Effector memory CD4-positive, alpha-beta T cell (primary cell): ENCODE measurements around the gene KCNMB1.

ENCODE experiments used
- DNase-seq, 3 donors: peaks; one replicate each; pipeline ENCODE4 v3.0.0-alpha.2; 2020
- H3K27ac ChIP-seq: 2 replicates; pipeline ENCODE4 v1.7.0; 2013; ENCODE audit warnings: mild to moderate bottlenecking, low read length, moderate library complexity; ENCODE audit not compliant: insufficient read depth, poor library complexity, severe bottlenecking
- H3K27me3 ChIP-seq: replicated peaks from 2 replicates; pipeline ENCODE4 v1.7.0; 2013; ENCODE audit warnings: mild to moderate bottlenecking, low read length; ENCODE audit not compliant: insufficient read depth, control insufficient read depth, poor library complexity, severe bottlenecking
- H3K36me3 ChIP-seq: 2 replicates; pipeline ENCODE4 v1.7.0; 2013; ENCODE audit warnings: mild to moderate bottlenecking, low read length, moderate library complexity; ENCODE audit not compliant: control insufficient read depth, insufficient read depth
- H3K4me1 ChIP-seq: 2 replicates; pipeline ENCODE4 v1.7.0; 2013; ENCODE audit warnings: low read length, mild to moderate bottlenecking; ENCODE audit not compliant: control insufficient read depth, insufficient read depth, poor library complexity, severe bottlenecking
- H3K4me3 ChIP-seq: 2 replicates; pipeline ENCODE4 v1.7.0; 2013; ENCODE audit warnings: low read length, low read depth, mild to moderate bottlenecking; ENCODE audit not compliant: insufficient read depth, poor library complexity, severe bottlenecking
- H3K9me3 ChIP-seq: 2 replicates; pipeline ENCODE4 v1.7.0; 2013; ENCODE audit warnings: mild to moderate bottlenecking, low read length, moderate library complexity; ENCODE audit not compliant: control insufficient read depth

The KCNMB1 gene

DNA sequence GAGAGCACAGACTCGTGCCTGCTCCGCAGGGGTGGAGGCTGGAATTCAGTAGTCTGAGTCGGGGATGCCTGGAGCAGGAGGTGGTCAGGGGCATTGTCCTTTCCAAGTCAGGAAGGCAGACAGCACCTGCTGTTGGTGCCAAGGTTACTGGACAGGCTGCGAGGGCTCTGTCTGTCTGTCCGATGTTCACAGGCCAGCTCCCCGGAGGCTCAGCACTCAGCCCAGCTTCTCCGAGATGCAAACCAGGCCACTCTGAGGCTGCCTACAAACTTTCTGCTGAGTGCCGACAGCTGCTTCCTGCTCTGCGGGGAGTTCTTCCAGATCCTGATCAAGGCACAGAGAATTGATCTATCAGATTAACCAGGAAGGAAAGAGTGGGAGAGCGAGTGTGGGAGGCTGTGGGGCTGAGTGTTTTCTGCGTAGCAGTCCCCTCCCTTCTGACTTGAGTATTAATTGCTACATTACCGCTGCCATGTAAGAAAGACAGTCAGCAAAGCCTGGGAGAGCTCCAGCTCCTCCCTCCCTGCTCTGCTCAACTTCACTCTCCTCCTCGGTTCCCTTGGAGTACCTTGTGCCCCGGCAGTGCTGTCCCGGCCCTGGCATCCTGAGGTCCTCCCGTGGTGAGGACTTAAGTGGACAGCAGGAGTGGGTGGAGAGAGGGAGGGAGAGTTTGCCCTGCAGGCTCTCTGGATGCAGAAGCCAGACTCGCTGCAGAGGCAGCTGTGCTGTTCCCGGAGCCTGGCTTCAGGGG lies 36.0 kb downstream of the KCNMB1 start:
- no peak overlapping the region for H3K27ac ChIP-seq
- H3K36me3 ChIP-seq: no peaks in the 10 kb centered on the region
- peaks cover 5% of the 10 kb centered on the region for H3K27me3 ChIP-seq
- no peak overlapping the region for H3K4me3 ChIP-seq
- H3K4me1 ChIP-seq: no peaks in the 10 kb centered on the region
- DNase-seq: no peak
- H3K9me3 ChIP-seq: no peaks in the 10 kb centered on the region

DNA sequence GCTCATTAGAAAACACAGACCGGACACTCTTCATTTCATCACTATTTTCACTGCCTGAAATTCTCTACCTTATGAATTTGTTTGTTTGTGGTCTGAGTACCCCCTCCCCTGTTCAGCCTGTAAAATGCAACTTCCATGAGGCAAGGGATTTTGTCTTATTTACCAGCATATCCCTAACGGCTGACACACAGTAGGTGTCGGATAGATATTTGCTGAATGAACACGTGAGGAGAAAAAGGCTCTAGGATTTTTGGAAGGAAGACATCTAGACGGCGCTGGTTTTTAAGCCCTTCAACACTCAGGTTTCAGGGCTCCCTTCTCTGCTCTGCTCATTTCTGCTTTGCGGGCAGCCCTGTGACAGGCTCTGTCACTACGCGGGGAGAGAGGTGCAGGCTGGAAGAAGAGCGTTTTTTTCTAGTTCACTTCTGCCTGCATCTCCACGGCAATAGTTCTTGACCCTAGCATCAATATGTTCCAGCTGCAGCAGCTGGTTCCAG lies 41.0 kb downstream of the KCNMB1 start:
- H3K9me3 ChIP-seq: no peaks in the 10 kb centered on the region

DNA sequence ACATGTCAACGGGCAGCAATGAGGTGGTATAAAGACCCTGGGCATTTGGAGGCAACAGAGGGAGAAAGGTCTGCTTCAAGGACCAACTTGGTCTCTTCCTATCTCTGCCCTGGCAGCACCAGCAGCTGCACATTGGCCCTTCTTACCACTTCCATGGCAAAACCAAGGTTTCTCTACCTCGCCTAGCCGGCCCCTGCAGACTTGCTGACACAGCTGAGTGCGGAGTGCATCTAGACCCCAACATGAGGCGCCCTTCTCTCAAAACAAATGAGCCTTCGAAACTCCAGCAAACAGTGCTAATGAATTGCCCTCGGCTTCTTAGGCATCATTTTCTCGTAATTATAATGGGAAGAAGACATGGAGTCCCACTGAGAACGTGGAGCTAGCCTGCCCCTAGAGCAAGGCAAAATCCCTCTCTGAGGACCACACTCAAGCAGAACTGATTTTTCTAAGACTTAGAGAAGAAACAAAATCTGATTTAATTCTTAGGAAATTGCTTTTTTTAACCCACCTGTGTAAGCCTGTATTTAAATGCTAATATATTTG lies 42.1 kb downstream of the KCNMB1 start:
- H3K27ac ChIP-seq: no peak overlapping the region
- H3K27me3 ChIP-seq: no peaks in the 10 kb centered on the region

More for the DNA sequence above, 41.0 kb downstream of the KCNMB1 start:
- Histone ChIP-seq H3K27me3 (no peaks in the 10 kb centered on the region), H3K4me3 (no peak overlapping the region), H3K27ac (no peak overlapping the region), H3K4me1 (no peaks in the 10 kb centered on the region), H3K36me3 (no peaks in the 10 kb centered on the region)
- no peak for DNase-seq

DNA sequence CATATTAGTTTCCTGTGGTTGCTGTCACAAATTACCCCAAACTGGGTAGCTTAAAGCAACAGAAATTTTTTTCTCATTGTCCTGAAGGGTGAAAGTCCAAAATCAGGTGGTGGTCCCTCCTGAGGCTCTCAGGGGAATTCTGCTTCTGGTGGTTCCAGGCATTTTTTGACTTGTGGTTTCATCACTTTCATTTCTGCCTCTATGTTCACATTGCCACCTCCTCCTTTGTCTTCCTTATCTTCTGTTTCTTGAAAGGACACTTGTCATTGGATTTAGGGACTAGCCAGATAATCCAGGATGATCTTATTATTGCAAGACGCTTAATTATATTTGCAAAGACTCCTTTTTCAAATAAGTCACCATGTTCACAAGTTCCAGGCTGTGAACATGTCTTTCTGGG lies 43.2 kb downstream of the KCNMB1 start:
- H3K9me3 ChIP-seq: no peaks in the 10 kb centered on the region
- H3K27ac ChIP-seq: no peak overlapping the region
- H3K4me3 ChIP-seq: no peak overlapping the region
- no peaks in the 10 kb centered on the region for H3K27me3 ChIP-seq
- H3K4me1 ChIP-seq: no peaks in the 10 kb centered on the region
- DNase-seq: no peak
- no peaks in the 10 kb centered on the region for H3K36me3 ChIP-seq

More for the DNA sequence above, 42.1 kb downstream of the KCNMB1 start:
- Histone ChIP-seq H3K36me3 (no peaks in the 10 kb centered on the region), H3K9me3 (no peaks in the 10 kb centered on the region), H3K4me1 (no peaks in the 10 kb centered on the region), H3K4me3 (no peak overlapping the region)
- no peak for DNase-seq

DNA sequence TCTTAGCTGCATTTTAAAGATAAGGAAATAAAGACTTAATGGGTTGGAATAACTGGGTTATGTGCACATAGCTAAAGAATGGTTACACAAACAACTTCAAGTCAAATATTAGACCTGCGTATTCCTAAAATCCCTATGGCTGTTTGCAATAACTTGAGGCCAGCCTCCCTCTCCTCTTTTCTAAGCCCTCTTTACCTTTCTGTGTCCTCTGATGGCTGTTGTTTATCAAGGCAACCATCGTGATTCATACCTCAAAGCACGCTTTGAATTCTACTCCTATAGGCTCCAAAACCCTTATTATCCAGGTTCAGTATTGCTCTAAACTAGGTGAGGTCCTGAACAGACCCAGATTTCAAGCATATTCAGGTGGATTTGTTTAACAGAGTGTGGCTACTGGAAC lies 46.0 kb downstream of the KCNMB1 start:
- H3K27me3 ChIP-seq: no peaks in the 10 kb centered on the region

DNA sequence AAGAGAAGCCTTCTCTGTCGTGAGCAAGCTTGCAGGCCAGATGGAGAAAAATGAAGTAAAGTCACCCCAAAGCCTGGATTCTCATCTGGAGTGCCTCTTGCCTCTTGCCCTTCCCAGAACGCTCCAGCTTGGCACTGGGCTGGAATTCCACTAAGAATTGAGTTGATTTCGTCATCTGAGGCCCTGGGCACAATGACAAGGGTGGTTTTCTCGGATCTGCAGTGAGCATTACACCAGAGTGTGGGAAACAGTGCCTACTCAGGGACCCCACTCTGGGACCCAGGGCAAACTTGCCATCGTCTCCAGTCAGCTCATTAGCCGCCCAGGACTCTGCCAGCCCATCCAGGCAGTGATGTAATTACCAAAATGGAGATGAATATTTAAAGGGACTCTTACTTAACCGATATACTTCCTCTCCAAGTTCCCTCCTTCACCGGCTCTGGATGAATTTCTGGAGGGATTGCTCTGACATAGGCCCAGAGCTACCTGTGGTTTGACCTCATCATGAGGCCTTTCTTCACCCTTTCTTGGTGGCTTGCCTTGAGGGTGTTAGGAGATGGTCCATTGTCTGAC lies 46.9 kb downstream of the KCNMB1 start:
- Histone ChIP-seq H3K27ac (no peak overlapping the region), H3K27me3 (no peaks in the 10 kb centered on the region), H3K4me3 (no peak overlapping the region), H3K9me3 (no peaks in the 10 kb centered on the region), H3K4me1 (peaks cover 7% of the 10 kb centered on the region), H3K36me3 (no peaks in the 10 kb centered on the region)
- no peak for DNase-seq

More for the DNA sequence above, 46.0 kb downstream of the KCNMB1 start:
- no peaks in the 10 kb centered on the region for H3K36me3 ChIP-seq
- H3K27ac ChIP-seq: no peak overlapping the region
- H3K9me3 ChIP-seq: no peaks in the 10 kb centered on the region
- H3K4me1 ChIP-seq: peaks cover 7% of the 10 kb centered on the region
- no peak overlapping the region for H3K4me3 ChIP-seq
- DNase-seq: no peak

DNA sequence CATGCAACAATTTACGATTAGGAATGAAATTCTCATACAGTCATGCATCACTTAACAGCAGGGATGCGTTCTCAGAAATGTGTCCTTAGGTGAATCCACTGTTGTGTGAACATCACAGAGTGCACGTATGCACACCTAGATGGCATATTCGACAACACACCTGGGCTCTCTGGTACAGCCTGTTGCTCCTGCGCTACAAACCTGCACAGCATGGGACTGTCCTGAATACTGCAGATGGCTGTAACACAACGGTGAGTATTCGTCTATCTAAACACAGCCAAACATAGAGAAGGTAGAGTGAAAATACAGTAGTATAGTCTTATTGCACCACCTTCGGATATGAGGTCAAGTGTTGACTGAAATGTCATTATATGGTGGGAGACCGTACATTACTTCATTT lies 47.6 kb downstream of the KCNMB1 start:
- no peak for DNase-seq
- H3K27ac ChIP-seq: no peak overlapping the region
- H3K9me3 ChIP-seq: no peaks in the 10 kb centered on the region
- H3K27me3 ChIP-seq: no peaks in the 10 kb centered on the region
- H3K4me1 ChIP-seq: peaks cover 14% of the 10 kb centered on the region
- H3K4me3 ChIP-seq: no peak overlapping the region
- no peaks in the 10 kb centered on the region for H3K36me3 ChIP-seq

DNA sequence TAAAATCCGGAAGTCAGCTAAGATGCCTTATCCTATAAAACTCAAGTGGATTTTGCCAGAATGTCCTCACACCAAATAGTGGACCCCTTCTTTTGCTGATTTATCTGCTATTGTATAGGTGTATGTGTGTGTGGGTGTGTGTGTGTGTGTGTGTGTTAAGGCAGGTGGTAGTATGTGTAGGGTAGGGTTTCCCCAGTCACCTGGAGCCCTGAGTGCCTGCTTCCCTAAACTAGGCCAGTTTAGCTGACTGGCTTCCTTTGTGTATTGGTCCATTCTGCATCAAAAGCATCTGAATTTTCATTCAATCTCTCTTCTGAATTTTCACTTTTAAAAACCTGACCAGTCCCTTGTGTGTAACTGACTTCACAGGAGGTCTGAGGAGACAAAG lies 49.4 kb downstream of the KCNMB1 start:
- no peaks in the 10 kb centered on the region for H3K36me3 ChIP-seq
- peaks cover 27% of the 10 kb centered on the region for H3K4me1 ChIP-seq
- no peak overlapping the region for H3K27ac ChIP-seq
- no peak overlapping the region for H3K4me3 ChIP-seq
- no peaks in the 10 kb centered on the region for H3K27me3 ChIP-seq
- no peaks in the 10 kb centered on the region for H3K9me3 ChIP-seq
- no peak for DNase-seq

DNA sequence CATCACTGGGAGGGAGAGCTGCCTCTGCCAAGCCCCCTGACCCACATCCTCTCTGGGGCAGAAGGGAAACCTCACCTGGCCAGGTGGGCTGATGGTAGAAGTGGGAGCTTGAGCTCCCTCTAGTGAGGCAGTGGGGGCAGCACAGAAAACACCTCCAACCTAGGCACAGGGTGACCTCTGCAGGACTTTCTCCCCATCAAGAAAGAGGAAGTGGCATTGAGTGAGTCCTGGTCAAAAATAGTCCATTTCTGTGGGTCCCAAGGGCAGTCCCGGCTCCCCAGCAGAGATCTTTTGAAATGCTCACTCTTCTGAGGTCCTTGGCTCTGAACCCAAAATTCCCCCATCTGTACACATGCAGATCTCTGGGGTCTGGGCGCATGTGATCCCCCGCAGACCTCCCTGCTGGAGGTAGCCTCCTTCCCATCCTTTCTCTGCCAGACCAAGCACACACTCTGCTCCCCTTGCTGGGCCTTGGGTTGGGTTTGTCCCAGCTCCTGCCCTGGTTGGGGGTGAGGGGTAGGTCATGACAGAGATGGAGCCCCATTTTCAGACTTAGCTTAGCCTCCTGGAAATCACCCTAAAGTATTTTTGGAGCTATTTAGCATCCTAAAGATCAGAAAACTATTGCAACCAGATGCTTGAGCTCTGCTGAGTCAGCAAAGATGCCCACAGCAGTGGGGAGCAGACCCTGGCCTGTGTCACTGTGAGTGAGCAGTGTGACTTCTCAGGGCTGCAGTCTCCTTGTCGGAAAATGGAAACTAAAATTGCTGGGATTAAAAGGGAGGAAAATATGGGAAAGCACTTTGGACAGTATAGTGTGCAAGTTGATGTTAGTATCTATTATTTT lies 50.0 kb downstream of the KCNMB1 start:
- DNase-seq: peak; percentile 42 to 58 (median 49)
- H3K4me3 ChIP-seq: no peak overlapping the region
- no peaks in the 10 kb centered on the region for H3K36me3 ChIP-seq
- H3K27ac ChIP-seq: no peak overlapping the region
- no peaks in the 10 kb centered on the region for H3K27me3 ChIP-seq
- H3K4me1 ChIP-seq: peaks cover 33% of the 10 kb centered on the region
- no peaks in the 10 kb centered on the region for H3K9me3 ChIP-seq
